Muscle of back (tissue), 11 donors: Measurements from ENCODE around the gene GLB1L. TPM values are rescaled to one million over a fixed set of nuclear protein-coding genes. Genes with fewer than 3 reads are reported as not detected.

Experiments
- DNase-seq, 3 donors: peaks; one replicate each; pipeline versions ENCODE4 v3.0.0 to v3.0.0-alpha.2; 2013
- polyA plus RNA-seq, 10 donors: library from polyadenylated mRNA; unstranded; fragments of 120-200 nt; gene quantifications; one replicate each; pipeline ENCODE4 v1.2.1, GENCODE V29; 2013; ENCODE audit not compliant: insufficient read length in 10 of 10

The GLB1L gene
- polyA plus RNA-seq, 10 donors, result 4.7 to 7.7 (median 5.9) TPM

DNA sequence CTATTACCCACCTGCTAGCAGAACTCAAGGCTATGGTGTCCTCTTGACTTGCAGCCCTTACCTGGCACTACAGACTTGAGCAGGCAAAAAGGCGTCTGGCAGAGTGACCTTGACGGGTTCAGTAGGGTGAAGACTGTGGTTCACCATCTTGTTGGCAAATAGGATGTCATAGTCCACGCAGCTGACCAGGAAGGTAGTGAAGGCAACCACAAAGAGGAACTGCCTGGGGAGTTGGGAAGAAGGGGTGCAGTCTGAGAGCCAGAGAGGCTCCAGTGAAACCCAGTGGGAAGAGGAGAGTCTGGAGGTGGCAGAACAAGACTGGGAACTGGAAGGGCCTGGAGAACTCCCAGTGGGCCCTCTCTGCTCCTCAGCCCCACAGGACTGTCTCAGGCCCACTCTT lies 19.9 kb downstream of the GLB1L start:
- DNase-seq, result no peak

GRCh38 chr2:219223831-219224610 lies 21.2 kb downstream of the GLB1L start:
- DNase-seq, result no peak

DNA sequence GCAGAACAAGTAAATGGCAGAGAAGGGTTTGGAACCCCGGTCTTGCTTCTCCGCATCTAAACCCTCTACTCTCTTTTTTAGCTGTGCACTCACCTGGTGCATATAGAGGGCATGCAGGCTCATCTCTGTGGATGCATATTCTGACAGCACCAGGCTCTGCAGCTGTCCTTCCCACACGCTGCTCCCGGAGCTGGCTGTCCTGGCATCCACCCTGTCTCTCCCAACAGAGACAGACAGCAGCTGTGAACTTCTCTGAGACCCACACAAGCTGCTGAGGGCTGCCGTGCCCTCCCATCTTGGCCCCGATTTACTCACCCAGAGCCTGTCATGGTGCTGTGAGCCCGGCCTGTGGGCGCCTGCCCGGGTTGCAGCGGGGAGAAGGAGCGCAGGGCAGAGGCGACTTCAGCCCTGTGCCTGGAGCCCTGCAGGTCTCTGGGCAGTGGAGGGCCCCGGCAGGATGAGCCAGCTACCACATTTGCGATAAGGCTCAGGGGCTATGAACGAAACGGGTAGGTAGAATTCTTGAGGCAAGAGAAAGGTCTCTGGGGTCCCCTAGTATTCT lies 23.2 kb downstream of the GLB1L start:
- no peak for DNase-seq

DNA sequence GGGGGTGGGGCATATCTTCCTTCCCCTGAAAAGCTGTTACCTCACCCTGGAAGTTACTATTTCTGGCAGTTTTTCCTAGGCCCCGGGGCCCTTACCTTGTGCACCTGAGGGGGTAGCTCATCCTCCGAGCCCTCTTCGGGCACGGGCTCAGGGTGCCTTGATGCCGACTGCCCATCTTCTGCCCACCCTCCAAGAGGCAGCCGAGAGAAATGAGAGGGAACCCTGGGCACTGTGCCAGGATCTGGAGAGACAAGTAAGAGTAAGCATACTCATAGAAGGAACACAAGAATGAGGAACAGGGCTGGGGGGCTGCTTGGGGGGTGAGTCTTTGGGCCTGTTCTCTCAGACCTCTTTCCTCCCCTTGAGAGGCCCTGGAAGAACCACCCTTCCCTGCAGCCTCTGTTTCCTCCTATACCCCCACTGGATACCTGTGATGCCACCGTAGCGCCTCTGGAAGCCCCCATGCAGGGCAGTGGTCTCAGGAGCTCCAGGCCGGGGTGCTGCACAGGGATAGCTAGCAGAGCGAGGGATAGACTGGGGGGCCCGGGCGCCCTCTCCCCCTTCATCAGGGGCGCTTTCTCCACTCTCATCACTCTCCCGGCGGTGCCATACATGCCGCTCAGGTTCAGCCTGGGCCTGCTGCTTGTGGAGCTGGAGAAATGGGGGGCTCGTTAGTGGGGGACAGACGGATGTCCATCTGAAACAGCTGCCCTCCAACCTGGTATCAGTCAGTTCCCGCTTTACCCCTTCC lies 24.4 kb downstream of the GLB1L start:
- DNase-seq, result no peak

DNA sequence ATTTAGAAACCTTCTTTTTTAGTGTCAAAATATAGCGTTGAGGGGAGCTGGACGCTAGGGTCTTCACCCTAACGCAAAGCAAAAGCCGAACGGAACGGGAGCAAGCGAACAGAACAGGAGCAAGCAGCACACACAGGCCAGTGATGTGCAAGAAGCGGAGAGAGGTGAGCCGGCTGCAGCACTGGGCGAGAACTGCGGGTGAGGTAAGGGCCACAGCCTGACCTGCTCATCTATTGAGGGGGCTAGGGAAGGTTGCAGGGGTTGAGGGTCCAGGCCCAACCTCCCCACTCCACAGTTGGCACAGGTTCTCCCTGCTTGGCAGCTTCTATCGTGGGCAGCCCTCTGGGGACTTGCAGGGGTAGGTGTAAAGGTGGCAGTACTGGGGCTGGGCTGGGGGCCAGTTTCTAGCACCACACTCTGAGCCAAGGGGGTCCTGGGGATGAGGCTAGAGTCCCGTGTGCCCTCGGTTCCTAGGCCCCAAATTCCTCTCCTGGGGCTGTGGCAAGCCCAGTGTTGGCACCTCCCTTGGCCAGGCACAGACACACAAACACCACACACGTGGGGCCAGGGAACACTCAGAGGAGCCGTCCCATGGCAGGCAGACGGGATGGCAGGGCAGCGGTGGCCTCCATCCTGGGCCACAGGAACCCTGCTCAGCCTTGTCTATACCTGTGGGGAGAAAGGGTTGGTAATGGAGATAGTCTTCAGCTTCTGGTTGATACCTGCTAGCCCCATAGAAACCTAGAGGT lies 25.3 kb downstream of the GLB1L start:
- DNase-seq, result no peak

DNA sequence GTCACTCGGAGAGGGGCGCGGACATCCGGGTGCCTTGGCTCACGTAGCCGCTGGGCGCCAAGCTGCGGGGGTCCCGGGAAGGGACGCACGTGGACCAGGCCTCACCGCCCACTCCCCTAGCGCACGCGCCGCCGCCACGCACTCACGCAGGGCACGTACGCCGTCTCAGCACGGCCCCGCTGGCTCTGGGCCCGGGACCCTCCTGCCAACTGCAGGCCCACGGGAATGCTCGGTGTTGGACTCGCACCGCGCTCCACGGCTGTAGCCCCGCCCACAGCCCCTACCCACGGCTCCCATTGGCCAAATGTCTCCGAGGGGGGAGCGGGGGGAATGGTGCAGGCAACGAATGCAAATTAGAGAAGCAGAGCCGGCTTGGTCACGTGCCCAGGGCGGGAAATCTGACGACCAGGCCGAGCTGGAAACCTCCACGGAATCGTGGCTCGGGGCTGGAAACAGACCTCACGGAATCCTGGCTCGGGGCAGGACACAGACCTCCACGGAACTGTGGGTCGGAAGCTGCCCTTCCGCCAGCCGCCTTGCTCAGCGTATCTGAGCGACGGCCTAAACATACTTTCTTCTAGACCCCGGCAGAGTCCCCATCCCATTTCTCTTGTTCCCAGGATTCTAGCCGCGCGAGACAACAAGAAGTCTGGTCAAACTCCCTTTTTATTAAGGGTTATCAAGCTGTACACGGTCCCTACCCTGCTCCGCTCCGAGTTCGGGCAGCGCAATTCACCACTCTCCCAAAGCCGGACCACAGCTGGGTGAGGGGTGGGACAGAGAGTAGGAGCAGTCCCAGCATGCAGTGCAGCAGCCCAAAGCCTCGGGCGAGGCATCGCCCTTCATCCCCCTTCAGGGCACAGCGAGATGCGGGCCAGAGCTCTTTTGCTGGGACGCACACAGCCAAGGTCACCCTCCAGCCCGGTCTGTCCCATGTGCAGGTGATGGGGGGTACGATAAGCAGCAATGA lies 26.2 kb downstream of the GLB1L start, which contains the start of gene ABCB6:
TSS of gene ABCB6 (minus strand) at position 227 of the 970 bp plus-strand sequence. CDS start 285 bp downstream, outside the sequence.
- DNase-seq, result peak; percentile 96 to 99 (median 97)

- no peak for DNase-seq
Measured at GRCh38 chr2:219218217-219218731, 27.0 kb downstream of the GLB1L start.

GRCh38 chr2:219216535-219216915 lies 28.7 kb downstream of the GLB1L start:
- no peak for DNase-seq

GRCh38 chr2:219215871-219216534 lies 29.2 kb downstream of the GLB1L start:
- no peak for DNase-seq

DNA sequence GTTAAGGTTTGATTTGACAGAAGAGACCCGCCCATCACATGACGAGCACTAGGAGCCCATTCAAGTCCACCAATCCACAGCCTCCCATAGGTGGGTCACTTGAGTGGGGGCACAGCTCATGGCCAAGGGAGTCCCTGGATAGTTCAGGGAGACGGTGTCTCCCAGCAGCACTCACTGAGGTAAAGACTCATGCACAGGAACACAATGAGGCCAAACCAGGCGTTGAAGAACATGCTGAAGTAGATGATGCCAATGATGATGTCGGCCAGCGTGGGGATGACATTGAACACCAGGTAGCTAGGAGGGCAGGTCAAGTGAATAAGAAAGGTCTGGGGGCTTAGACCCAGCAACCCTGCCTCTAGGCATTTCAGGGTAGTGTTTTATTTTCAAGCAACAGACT lies 30.5 kb downstream of the GLB1L start:
- no peak for DNase-seq

DNA sequence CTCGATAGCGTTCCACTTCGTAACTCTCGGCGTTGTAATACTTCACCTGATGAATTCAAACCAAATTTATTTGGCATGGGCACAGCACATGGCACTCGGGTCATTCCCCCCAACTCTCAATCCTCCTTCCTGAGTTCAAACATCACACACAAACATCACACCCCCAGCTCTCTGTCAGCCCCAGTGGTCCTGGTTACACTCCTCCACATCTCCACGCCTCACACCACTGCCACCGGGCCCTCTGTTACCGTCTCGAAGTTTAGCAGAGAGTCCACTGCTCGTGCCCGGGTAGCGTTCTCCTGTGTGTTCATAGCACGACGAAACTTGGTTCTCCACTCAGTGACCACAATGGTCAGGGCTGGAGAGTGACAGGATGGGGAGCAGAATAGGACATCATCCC lies 31.1 kb downstream of the GLB1L start:
- DNase-seq, result no peak

- no peak for DNase-seq
Measured at GRCh38 chr2:219213486-219214071, 31.7 kb downstream of the GLB1L start.

- DNase-seq, result no peak
Measured at GRCh38 chr2:219213026-219213415, 32.2 kb downstream of the GLB1L start.

DNA sequence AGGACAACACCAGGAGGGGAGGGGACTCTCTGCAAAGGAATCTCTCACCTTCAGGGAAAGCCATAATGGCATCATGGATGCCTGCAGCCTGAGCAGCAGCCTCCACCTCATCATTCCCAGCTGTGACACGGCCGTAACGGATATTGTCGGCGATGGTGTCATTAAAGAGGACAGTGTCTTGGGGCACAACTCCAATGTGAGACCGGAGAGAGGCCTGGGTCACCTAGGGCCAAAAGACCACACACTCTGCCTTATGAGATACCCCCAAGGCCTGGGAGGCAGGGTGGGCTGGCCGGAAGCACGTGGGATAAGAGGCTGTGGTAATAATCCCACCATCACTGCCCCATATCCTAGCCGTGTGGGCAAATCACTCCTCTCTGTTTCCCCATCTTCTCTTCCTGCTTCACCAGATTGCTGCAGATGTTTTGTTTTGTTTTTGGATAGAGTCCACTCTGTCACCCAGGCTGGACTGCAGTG lies 34.3 kb downstream of the GLB1L start:
- no peak for DNase-seq

- DNase-seq, result no peak
Measured at GRCh38 chr2:219210196-219210885, 34.9 kb downstream of the GLB1L start.

DNA sequence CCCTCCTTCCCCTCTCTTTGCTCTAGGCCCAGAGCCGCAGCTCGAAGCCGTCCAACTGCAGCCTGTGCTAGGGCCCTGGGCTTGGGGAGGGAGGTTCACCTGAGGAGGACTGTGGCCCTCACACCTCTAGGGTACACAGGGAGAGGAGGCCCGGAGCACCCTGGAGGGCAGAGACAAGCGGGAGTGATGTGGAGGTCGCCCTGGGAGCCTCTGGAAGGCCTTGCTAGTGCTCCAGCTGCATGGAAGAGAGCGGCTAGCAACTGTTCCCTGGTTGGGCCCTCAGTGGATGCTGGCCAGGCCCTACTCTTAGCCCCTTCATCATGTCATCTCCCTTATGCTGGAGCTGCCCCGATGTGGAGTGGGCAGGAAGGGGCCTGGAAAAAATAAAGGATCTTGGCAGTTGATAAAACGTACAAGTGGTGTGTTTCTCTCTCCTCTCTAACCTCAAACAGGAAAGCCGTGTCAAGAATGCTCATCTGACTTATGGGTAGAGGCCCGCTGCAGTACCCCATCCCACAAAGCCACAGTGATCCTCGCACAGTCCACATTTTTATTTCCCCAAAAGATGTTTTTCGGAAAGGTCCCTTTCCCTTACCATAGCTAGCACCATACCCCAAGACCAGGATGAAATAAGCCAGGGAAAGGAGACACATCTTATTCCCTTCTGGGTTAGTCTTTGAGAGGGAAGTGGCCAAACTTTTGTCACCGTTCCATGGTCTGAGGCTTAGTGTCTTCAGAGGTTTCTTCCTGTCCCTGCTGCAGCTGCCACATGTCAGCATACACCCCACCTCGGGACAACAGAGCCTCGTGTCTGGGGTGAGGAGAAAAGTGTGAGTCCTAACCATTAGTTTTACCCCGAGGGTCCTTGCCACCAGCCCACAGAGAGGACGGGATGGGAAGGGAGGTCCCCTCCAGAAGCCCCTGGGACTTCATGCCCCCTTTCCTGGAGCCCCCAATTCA lies 35.7 kb downstream of the GLB1L start:
- no peak for DNase-seq

GRCh38 chr2:219207884-219208740 lies 37.1 kb downstream of the GLB1L start:
- DNase-seq, result no peak
